Measurements from ENCODE around the gene ADNP. TPM values are rescaled to one million over a fixed set of nuclear protein-coding genes. Genes with fewer than 3 reads are reported as not detected.

Gene ADNP
- polyA plus RNA-seq, 3 donors = 11.2 to 22.7 (median 17.7) TPM

DNA sequence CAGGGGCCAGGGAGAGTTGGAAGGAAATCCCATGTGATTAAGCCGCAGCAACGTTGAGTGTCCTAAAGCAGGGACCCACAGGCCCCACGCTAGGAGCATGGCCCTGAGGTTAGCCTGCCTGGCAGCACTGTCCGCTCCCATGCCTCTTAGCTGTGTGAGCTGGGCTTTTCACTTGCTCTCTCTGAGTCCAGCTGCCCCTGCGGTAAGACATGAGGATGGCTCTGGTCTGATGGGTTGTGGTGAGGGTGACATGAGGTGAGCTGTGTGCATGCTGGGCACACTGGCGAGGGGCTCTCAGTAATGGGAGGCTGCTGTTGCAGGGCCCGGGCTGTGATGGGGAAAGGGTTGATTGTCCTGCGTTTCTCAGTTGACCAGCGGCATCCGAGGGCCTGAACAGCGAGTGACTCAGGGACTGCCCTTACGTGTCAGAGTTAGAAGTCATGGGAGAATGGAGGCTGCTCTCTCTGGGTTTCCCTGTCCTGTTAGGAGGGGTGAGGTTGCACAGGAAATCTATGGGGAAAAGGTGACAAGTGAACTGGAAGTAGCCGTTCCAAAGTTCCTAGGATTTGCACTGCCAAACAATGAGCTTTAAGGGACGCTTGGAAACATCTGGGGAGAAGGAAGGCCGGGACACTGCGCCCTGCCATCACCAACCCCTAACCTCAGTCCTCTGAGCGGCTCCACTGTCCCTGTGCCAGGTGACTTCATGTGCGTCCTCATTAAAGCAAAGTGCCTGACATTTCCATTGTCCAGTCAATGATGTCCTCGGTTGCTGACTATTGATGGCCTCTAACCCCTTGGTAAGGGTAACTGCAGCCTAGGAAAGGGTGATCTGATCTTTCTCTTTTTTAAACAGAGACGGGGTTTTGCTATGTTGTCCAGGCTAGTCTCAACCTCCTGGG, 51.3 kb downstream of the ADNP start:
- H3K27ac ChIP-seq (ENCODE audit: low read depth, low read length) = no peak overlapping the region
- 87 to 90% (median 88%) methylated on average over 20 of the region's 20 CpGs for WGBS, 3 donors

- H3K27ac ChIP-seq (ENCODE audit: low read depth, low read length) = no peak overlapping the region
- WGBS, 3 donors = 76 to 83% (median 82%) methylated on average over 6 of the region's 6 CpGs
Measured at GRCh38 chr20:50877232-50877743, 53.9 kb downstream of the ADNP start.

DNA sequence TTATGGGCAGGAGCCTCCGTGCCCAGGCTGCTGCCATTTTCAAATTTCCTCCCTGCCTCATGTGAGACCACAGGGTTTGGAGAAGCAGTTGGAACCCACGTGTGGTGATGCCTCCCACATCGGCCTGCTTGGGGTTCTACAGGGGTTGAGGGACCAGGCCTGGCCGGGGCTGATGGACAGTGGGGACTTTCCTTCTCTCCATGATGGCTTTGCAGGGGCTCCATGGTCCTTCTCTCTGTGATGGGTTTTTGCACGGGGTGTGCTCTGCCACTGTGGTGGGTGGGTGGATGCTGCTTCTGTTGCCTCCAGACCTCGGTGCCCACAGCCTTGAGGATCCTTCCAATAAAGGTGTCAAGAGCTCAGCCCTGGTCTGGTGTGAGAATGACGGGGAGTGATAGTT, 54.4 kb downstream of the ADNP start:
- no peak overlapping the region for H3K27ac ChIP-seq (ENCODE audit: low read depth, low read length)
- 87 to 91% (median 90%) methylated on average over 7 of the region's 7 CpGs for WGBS, 3 donors

GRCh38 chr20:50876063-50876685, 55.1 kb downstream of the ADNP start:
- H3K27ac ChIP-seq (ENCODE audit: low read depth, low read length) = no peak overlapping the region
- 92 to 95% (median 95%) methylated on average over 19 of the region's 19 CpGs for WGBS, 3 donors

DNA sequence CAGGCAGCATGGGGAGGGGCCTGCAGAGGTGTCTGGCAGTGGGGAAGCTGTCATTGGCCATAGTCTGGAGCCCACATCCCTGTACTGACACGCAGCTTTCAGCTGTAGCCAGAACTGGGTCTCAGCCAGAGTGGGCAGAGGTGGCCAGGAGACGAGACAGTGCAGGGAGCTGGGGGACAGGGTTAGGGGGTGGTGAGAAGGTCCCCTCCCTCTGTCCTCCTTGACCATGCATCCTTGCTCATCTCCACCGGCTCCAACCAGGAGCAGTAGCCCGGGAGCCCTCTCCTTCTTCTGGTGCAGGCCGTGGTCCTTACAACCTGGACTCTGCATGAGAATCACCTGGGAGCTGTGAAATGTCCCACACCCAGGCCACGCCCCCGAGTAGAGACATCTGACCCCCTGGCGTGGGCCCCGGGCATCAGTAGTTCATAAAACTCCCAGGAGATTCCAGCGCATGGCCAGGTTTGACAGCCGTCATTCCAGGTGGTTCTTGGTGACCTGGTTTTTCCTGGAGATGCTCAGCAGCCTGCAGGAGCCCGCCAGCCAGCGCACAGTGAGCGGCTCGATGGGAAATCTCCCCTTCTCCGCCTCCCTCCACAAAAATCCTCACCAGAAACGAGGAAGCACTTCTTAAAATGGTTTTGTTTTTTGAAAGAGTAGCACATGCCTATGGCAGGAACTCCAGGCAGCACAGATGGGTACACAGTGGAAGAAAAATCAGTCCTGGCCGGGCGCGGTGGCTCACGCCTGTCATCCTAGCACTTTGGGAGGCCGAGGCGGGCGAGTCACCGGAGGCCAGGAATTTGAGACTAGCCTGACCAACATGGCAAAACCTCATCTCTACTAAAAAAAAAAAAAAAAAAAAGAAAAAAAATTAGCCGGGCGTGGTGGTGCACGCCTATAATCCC, 56.2 kb downstream of the ADNP start:
- WGBS, 3 donors = 86 to 88% (median 86%) methylated on average over 27 to 28 of the region's 28 CpGs
- no peak overlapping the region for H3K27ac ChIP-seq (ENCODE audit: low read depth, low read length)

DNA sequence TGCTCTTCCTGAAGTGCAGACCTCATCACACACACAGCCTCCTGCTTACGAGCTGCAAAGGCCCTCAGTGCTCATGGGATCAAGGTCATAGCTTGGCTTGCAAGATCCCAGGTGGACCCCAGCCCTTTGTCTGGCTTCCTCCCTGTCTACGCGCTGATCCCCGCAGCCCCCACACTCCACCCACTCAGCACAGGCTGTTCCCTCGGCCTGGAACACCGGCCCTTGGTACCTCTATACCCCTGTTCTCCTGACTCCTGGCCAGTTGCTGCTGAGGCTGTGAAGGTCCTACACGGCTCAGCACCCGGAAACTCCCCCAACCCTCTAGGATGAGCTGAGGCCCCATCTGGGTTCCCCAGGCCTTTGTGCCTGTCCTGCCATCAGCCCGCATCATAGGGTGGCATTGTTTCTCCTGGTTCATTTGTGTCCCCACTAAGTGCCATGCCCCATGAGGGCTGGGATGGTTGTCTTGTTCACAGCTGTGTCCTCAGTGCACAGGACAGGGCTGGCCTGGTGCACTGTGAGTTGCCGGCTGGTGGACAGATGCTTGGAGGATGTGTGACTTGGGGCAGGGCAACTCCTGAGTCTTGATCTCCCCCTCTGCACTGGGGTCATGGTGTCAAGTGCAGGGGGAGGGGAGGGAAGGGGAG, 57.0 kb downstream of the ADNP start:
- WGBS, 3 donors = 92 to 96% (median 95%) methylated on average over 10 of the region's 10 CpGs
- H3K27ac ChIP-seq (ENCODE audit: low read depth, low read length) = no peak overlapping the region

- 89 to 91% (median 90%) methylated on average over 10 of the region's 10 CpGs for WGBS, 3 donors
- no peak overlapping the region for H3K27ac ChIP-seq (ENCODE audit: low read depth, low read length)
Measured at GRCh38 chr20:50873585-50873984, 57.7 kb downstream of the ADNP start.

- no peak overlapping the region for H3K27ac ChIP-seq (ENCODE audit: low read depth, low read length)
- WGBS, 3 donors = 69 to 86% (median 72%) methylated on average over 16 of the region's 16 CpGs
Measured at GRCh38 chr20:50872560-50873425, 58.4 kb downstream of the ADNP start.

DNA sequence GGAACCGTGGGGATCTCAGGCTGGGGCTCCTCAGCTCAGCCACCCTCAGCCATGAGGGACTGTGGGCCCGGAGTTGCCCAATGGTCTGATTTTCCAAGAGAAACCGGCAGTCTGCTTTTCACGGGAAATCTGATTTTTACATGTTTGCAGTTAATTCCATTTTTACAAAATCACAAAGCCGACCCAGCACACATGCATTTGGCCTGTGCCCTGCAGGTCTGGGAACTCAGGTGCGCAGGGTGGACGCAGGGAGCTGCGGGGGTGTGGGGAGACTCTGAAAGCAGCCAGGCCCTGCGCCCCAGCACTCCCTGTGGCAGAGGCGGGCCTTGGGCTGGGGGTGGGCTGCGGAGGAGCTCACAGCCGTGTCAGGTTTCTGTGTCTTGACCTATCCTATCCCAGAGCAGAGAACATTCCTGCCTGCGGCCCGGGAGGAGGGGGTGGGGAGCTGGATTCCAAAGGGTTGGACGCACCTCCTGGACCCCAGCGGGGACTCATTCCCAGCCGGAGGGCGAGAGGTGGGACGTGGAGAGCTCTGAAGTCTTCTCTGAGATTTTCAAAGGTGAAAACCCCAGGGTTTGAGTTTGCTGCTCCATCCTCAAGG, 60.6 kb downstream of the ADNP start:
- WGBS, 3 donors = 66 to 67% (median 67%) methylated on average over 19 of the region's 19 CpGs
- H3K27ac ChIP-seq (ENCODE audit: low read depth, low read length) = no peak overlapping the region

DNA sequence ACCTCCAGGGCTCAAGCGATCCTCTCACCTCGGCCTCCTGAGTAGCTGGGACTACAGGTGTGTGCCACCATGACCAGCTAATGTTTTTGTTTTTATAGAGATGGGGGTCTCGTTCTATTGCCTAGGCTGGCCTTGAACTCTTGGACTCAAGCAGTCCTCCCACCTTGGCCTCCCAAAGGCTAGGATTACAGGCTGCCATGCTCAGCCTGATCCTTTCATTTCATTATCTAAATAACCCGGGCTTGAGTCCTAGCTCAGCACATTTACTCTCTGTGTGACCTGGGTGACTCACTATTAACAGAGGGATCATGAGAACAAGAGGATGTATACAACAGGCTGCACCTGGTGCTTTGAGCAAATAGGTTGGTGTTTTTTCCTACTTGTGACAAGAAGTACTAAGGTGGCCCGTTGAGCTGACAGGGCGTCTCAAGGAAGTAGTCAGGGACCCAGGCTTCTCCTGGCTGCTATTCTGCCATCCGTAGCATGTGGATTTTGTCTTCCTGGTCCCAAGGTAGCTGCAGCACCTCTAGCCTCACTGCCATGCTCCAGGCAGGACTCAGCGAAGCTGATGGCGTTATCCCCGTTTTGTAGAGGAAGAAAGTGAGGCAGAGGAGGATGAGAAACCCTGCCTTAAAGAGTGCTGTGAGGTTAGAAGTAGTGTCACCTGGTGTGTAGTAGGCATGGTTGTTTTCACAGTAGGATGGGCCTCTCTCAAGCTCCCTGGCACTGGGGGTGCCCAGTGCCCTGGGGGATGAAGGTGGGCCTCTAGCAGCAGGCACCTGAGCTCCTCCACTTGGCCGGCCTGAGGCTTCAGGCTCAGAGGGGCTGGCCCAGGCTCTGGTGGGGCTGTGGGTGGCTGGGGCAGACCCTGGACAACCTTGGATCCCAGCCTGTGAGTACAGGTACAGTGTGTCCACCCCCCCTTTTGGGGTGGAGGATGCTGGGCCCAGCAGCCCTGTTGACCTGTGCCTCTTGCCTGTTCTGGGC, 62.4 kb downstream of the ADNP start:
- WGBS, 3 donors = 86 to 90% (median 88%) methylated on average over 11 of the region's 11 CpGs
- H3K27ac ChIP-seq (ENCODE audit: low read depth, low read length) = no peak overlapping the region

GRCh38 chr20:50867805-50868204, 63.4 kb downstream of the ADNP start:
- 90 to 96% (median 96%) methylated on average over 6 of the region's 6 CpGs for WGBS, 3 donors
- no peak overlapping the region for H3K27ac ChIP-seq (ENCODE audit: low read depth, low read length)

DNA sequence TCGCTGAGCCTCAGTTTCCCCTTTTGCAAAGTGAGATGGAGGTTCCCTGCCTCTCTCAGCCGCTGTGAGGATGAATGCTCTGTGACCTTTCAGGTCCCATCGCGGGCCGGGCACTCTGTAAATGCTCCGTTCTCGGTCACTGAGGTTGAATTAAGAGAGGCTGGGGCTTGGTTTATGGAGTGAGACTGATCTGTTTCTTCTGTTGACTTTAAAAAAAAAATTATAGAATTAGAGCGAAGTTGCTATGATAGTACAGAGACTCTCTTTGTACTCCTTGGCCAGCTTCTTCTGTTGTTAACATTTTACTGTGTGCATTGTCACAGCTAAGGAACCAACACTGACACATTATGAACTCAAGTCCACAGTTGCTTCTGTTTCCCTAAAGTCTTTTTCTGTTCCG, 64.4 kb downstream of the ADNP start:
- WGBS, 3 donors = 92 to 96% (median 94%) methylated on average over 9 of the region's 9 CpGs
- no peak overlapping the region for H3K27ac ChIP-seq (ENCODE audit: low read depth, low read length)

- 87 to 91% (median 89%) methylated on average over 12 of the region's 12 CpGs for WGBS, 3 donors
- no peak overlapping the region for H3K27ac ChIP-seq (ENCODE audit: low read depth, low read length)
Measured at GRCh38 chr20:50866036-50866685, 65.1 kb downstream of the ADNP start.

GRCh38 chr20:50865591-50865990, 65.6 kb downstream of the ADNP start:
- WGBS, 3 donors = 80 to 85% (median 83%) methylated on average over 7 of the region's 7 CpGs
- no peak overlapping the region for H3K27ac ChIP-seq (ENCODE audit: low read depth, low read length)

DNA sequence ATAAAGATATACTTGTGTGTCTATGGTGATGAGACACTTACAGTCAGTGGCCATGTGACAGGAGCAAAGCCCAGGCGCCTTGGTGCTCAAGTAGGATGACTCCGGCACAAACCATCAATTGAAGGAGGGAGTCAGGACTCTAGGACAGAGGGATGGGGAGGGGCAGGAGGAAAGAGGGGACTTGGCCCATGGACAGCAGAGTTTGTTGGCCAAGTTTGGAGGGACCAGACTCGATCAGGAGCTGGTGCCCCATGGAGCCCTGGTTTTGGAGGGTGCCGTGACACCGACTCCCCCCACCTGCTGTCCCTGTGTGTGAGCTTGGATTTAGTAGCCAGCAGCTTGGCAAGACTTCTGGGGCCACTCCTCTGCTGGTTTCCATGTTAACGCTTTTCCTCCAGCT, 66.1 kb downstream of the ADNP start:
- WGBS, 3 donors = 84 to 91% (median 89%) methylated on average over 6 of the region's 6 CpGs
- H3K27ac ChIP-seq (ENCODE audit: low read depth, low read length) = no peak overlapping the region

Measured in adipose tissue (tissue), 3 donors.